ENCODE results near the gene C5orf15. TPM values are rescaled to one million over a fixed set of nuclear protein-coding genes. Genes with fewer than 3 reads are reported as not detected.

Gene C5orf15
- total RNA-seq, 2 donors from 2014 or later: 24.0 to 29.2 TPM

DNA sequence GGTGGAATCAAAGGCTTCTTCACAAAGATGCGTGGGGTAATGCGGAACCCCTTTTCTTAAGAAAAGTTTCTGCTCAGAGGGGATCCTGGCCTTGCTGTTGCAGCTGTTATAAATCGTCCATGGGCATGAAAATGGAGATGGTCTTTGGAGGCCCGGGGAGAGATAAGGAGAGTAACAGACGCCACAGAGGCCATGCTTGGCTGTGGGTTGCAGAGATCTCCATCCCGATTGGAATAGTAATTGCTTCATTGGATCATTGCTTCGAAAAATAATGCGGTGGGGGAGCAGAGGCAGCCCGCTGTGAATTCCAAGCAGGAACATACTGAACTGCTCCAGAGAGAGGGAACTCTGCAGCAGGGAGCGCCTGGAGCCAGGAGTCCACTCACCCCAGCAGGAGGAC is 55.5 kb downstream of the C5orf15 start:
- intact Hi-C loops (cut with DNase I): no loop called here
- no peak for DNase-seq (ENCODE audit: low spot score)

DNA sequence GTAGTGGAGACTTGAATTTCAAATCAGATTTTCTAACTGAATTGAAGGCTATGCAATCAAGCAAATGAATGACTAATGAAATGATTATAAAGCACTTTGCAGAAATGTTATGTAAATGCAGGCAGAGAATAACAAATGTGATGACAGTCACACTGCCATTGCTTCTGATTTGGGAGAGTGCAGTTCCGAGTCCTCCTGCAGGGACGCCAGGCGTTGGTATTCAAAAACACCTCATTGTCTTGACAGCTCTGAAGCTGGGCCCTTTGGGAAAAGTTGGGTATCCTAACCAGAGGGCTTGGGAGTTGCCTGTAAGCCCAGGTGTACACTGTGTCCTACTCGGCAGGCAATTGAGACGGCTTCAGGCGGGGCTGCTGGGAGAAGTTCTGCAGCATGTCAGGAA is 57.9 kb downstream of the C5orf15 start:
- intact Hi-C loops (cut with DNase I): no loop called here
- DNase-seq (ENCODE audit: low spot score): no peak

DNA sequence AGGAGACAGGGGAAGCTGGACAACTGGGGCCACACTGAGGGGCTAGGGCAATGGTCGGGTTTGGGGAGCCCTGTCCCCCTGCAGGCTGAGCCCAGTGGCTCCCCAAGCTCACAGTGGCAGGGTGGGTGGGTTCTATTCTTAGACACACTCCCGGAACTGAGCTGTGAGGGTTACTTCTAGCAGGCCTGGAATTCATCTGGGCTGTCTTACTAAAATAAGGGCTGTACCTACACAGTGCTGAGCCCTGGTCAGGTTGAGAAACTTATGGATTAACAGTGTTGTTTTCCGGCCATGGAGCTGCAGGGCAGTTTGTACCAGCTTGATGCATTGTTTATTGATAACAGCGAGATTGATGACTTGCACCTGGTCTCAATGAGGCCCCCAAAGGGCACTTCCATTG is 58.8 kb downstream of the C5orf15 start:
- intact Hi-C loops (cut with DNase I): no loop called here

DNA sequence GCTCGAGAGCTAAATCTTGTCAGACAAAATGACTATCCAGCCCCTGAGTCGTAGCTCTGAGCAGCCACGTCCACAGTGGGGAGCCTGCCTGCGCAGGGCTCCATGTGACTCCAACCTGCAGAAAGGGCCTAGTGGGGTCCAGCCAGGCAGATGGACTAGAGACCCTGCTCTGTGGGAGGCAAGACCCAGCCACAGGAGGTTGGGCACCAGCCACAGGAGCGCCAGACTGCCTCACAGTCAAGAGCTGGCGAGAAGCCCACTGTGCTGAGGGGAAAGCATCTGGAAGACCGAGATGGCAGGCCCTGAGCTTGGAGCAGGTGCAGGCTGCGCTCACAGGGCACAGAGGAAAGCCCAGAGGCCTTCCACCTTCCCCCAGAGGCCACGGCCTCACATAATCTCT is 61.4 kb downstream of the C5orf15 start:
- no peak for DNase-seq (ENCODE audit: low spot score)
- intact Hi-C loops (cut with DNase I): no loop called here

More for the DNA sequence above, 58.8 kb downstream of the C5orf15 start:
- no peak for DNase-seq (ENCODE audit: low spot score)

DNA sequence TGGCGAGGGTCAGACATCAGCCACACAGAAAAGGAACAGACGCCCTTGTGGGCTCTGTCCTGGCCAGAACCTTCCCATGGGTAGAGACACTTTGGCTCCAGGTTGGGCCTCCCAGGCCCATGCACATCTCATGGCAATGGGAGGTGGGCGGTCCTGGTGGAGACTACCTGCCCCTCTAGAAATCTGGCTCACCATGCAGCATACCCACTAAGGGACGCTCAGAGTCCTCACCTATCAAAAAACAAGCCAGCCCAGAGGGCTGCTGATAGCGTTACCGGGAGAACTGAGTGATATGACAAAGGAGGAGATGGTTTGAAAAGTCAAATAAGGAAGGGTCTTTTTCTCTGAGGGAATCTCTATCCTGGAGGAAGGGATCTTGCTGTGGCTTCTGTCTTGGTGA is 62.1 kb downstream of the C5orf15 start:
- intact Hi-C loops (cut with DNase I): no loop called here
- DNase-seq (ENCODE audit: low spot score): no peak

Other genes with a start within 250 kb of the C5orf15 start
- 100 to 1,000 TPM; 104 to 105 TPM for gene VDAC1, start 36.4 kb upstream of the C5orf15 start, total RNA-seq
- gene TCF7, start 146.1 kb upstream of the C5orf15 start, total RNA-seq: 1 to 10 TPM; 1.0 to 1.6 TPM
- gene SKP1, start 208.3 kb upstream of the C5orf15 start, total RNA-seq: 100 to 1,000 TPM; 321 to 334 TPM

Measured in posterior vena cava (tissue), 2 donors.